ENCODE results near the gene TBC1D1. TPM values are rescaled to one million over a fixed set of nuclear protein-coding genes. Genes with fewer than 3 reads are reported as not detected.
A peak's percentile ranks its signal among the peaks of the same experiment; 100 is the strongest.

TBC1D1 gene
- total and polyA plus RNA-seq, 2 experiments from 2014 or later, result 53.9 to 151 TPM

DNA sequence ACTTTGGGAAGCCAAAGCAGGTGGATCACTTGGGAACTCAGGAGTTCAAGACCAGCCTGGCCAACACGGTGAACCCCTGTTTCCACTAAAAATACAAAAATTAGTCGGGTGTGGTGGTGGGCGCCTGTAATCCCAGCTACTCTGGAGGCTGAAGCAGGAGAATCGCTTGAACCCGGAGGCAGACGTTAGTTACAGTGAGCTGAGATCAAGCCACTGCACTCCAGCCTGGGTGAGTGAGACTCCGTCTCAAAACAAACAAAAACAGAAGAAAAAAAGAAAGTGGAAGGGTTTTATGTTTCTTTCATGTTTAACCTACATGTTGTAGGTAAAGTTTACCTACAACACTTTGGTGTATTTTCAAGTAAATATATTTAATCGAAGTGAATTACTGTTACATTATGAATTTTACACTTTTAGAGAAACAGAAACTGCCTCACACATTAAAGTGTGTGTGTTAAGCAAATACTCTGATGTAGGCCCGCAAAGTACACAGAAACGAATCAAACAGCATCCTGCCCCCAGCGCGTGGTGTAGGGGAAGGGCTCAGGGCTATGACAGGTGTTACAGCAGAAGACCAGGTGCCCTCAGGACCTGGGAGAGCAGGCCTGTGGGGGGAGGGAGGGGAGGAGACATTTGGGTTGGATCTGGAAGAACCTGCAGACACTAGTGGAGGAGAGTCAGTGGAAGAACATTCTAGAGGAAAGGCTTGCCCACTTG lies 108.3 kb downstream of the TBC1D1 start (continued):
- TF ChIP-seq, protein P1, sequence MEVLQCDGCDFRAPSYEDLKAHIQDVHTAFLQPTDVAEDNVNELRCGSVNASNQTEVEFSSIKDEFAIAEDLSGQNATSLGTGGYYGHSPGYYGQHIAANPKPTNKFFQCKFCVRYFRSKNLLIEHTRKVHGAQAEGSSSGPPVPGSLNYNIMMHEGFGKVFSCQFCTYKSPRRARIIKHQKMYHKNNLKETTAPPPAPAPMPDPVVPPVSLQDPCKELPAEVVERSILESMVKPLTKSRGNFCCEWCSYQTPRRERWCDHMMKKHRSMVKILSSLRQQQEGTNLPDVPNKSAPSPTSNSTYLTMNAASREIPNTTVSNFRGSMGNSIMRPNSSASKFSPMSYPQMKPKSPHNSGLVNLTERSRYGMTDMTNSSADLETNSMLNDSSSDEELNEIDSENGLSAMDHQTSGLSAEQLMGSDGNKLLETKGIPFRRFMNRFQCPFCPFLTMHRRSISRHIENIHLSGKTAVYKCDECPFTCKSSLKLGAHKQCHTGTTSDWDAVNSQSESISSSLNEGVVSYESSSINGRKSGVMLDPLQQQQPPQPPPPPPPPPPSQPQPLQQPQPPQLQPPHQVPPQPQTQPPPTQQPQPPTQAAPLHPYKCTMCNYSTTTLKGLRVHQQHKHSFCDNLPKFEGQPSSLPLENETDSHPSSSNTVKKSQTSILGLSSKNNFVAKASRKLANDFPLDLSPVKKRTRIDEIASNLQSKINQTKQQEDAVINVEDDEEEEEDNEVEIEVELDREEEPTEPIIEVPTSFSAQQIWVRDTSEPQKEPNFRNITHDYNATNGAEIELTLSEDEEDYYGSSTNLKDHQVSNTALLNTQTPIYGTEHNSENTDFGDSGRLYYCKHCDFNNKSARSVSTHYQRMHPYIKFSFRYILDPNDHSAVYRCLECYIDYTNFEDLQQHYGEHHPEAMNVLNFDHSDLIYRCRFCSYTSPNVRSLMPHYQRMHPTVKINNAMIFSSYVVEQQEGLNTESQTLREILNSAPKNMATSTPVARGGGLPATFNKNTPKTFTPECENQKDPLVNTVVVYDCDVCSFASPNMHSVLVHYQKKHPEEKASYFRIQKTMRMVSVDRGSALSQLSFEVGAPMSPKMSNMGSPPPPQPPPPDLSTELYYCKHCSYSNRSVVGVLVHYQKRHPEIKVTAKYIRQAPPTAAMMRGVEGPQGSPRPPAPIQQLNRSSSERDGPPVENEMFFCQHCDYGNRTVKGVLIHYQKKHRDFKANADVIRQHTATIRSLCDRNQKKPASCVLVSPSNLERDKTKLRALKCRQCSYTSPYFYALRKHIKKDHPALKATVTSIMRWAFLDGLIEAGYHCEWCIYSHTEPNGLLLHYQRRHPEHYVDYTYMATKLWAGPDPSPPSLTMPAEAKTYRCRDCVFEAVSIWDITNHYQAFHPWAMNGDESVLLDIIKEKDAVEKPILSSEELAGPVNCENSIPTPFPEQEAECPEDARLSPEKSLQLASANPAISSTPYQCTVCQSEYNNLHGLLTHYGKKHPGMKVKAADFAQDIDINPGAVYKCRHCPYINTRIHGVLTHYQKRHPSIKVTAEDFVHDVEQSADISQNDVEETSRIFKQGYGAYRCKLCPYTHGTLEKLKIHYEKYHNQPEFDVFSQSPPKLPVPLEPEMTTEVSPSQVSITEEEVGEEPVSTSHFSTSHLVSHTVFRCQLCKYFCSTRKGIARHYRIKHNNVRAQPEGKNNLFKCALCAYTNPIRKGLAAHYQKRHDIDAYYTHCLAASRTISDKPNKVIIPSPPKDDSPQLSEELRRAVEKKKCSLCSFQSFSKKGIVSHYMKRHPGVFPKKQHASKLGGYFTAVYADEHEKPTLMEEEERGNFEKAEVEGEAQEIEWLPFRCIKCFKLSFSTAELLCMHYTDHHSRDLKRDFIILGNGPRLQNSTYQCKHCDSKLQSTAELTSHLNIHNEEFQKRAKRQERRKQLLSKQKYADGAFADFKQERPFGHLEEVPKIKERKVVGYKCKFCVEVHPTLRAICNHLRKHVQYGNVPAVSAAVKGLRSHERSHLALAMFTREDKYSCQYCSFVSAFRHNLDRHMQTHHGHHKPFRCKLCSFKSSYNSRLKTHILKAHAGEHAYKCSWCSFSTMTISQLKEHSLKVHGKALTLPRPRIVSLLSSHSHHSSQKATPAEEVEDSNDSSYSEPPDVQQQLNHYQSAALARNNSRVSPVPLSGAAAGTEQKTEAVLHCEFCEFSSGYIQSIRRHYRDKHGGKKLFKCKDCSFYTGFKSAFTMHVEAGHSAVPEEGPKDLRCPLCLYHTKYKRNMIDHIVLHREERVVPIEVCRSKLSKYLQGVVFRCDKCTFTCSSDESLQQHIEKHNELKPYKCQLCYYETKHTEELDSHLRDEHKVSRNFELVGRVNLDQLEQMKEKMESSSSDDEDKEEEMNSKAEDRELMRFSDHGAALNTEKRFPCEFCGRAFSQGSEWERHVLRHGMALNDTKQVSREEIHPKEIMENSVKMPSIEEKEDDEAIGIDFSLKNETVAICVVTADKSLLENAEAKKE (CRISPR knock-in tag; IDR thresholded peaks at IDR 0.05), result 0 out of 2 replicates have a peak, but pooled peaks have one; percentile 36
- TF ChIP-seq NANOG (IDR thresholded peaks at IDR 0.05; ENCODE audit: borderline replicate concordance) (no peak), EZH2phosphoT487 (IDR thresholded peaks at IDR 0.05; ENCODE audit: unreplicated experiment) (no peak), ZNF331 (CRISPR knock-in tag; IDR thresholded peaks at IDR 0.05; ENCODE audit: low read depth) (no peak), POLR2AphosphoS5 (IDR thresholded peaks at IDR 0.05; ENCODE audit: low read depth) (no peak), JUNB (IDR thresholded peaks at IDR 0.05; ENCODE audit: unreplicated experiment) (no peak)

DNA sequence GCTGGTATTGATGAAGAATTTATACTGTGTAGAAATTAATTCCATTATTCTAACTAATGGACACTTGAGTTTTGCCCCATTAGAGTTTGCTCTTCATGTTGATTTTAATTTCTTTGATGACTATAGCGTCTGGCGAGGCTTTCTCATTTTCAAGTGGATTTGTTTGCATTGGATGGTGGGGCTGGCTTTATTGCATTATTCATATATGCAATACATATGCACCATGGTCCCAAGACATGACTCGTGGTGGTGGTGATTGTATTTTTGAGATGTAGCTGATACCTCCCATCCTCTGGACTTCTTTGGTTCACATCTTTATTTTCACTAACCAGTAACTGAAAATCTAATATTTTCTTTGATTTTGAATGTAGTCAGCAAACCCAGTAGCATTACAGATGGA lies 109.1 kb downstream of the TBC1D1 start:
- H3K36me3 Mint-ChIP-seq (ENCODE audit: low read depth), result no peaks in the 10 kb centered on the region
- peaks cover 37% of the 10 kb centered on the region for H3K4me1 ChIP-seq (ENCODE audit: insufficient read depth)
- H3K4me2 ChIP-seq, result no peak overlapping the region
- H3K4me3 ChIP-seq, result no peak overlapping the region
- no peak overlapping the region for H3K27ac ChIP-seq (ENCODE audit: low read depth)
- no peaks in the 10 kb centered on the region for H3K27me3 ChIP-seq (ENCODE audit: insufficient read depth)
- H3K27me3 Mint-ChIP-seq (ENCODE audit: insufficient read depth, low read depth, poor library complexity), result no peaks in the 10 kb centered on the region
- no peaks in the 10 kb centered on the region for H3K9me2 ChIP-seq (ENCODE audit: insufficient read depth)
- H3K79me2 ChIP-seq (replicated peaks; ENCODE audit: insufficient read depth), result peaks cover 66% of the 10 kb centered on the region
- H3K4me1 Mint-ChIP-seq, result peaks cover 64% of the 10 kb centered on the region
- DNase-seq (ENCODE audit: low spot score), result no peak
- H3K36me3 ChIP-seq (ENCODE audit: insufficient read depth), result no peaks in the 10 kb centered on the region
- H3K27ac Mint-ChIP-seq, result no peak overlapping the region
- no peak overlapping the region for H2AFZ ChIP-seq
- no peak for ATAC-seq
- no peaks in the 10 kb centered on the region for H3F3A ChIP-seq (replicated peaks; ENCODE audit: low read depth)
- no peaks in the 10 kb centered on the region for H4K20me1 ChIP-seq (replicated peaks; ENCODE audit: insufficient read depth)
- H3K4me3 Mint-ChIP-seq, result no peak overlapping the region
- no peaks in the 10 kb centered on the region for H3K9me3 Mint-ChIP-seq
- no peak for TF ChIP-seq ZNF331 (CRISPR knock-in tag; IDR thresholded peaks at IDR 0.05; ENCODE audit: low read depth)
- no peak for TF ChIP-seq POLR2AphosphoS5 (IDR thresholded peaks at IDR 0.05; ENCODE audit: low read depth)
- no peak for TF ChIP-seq NANOG (IDR thresholded peaks at IDR 0.05; ENCODE audit: borderline replicate concordance)
- no peak for TF ChIP-seq EZH2phosphoT487 (IDR thresholded peaks at IDR 0.05; ENCODE audit: unreplicated experiment)
- TF ChIP-seq, protein P2, sequence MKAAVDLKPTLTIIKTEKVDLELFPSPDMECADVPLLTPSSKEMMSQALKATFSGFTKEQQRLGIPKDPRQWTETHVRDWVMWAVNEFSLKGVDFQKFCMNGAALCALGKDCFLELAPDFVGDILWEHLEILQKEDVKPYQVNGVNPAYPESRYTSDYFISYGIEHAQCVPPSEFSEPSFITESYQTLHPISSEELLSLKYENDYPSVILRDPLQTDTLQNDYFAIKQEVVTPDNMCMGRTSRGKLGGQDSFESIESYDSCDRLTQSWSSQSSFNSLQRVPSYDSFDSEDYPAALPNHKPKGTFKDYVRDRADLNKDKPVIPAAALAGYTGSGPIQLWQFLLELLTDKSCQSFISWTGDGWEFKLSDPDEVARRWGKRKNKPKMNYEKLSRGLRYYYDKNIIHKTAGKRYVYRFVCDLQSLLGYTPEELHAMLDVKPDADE (IDR thresholded peaks at IDR 0.05), result no peak
- TF ChIP-seq, protein P1 (CRISPR knock-in tag; IDR thresholded peaks at IDR 0.05), result no peak

Measured in GM23338 (cell line).